H1 (cell line): ENCODE results near the gene NDEL1. TPM values are rescaled to one million over a fixed set of nuclear protein-coding genes. Genes with fewer than 3 reads are reported as not detected.
A peak's percentile ranks its signal among the peaks of the same experiment; 100 is the strongest.

ENCODE experiments used
- CTCF ChIA-PET: fragments of 300-600 bp; sonication (Branson Sonifier 250); formaldehyde crosslinking; loops from one replicate; lab custom pipeline; 2021; ENCODE audit not compliant: partially characterized antibody; lab: Charles Lee
- POLR2A ChIA-PET: fragments of 300-600 bp; sonication (Branson Sonifier 250); formaldehyde crosslinking; loops from one replicate; lab custom pipeline; 2021; ENCODE audit warnings: inconsistent platforms; ENCODE audit not compliant: partially characterized antibody; lab: Charles Lee
- DNase-seq, 2 experiments: peaks; one replicate each; pipeline versions ENCODE4 v3.0.0 to v3.0.0-alpha.2; 2010 to 2022; ENCODE audit warnings: low spot score in 2 of 2, low read depth in 1 of 2, mixed read lengths in 1 of 2
- FAIRE-seq: peaks from 2 replicates; lab custom pipeline; 2011; peaks lifted over from hg19 to GRCh38; lab: Jason Lieb, UNC
- H2AFZ ChIP-seq: 2 replicates; pipeline ENCODE4 v1.8.1; 2012; ENCODE audit warnings: low read length, inconsistent platforms
- H2AK5ac ChIP-seq: 2 replicates; pipeline ENCODE4 v1.6.1; 2013; ENCODE audit warnings: low read depth, low read length
- H2BK120ac ChIP-seq: replicated peaks from 2 replicates; pipeline ENCODE3; 2013; ENCODE audit warnings: low read depth, low read length, inconsistent platforms
- H2BK12ac ChIP-seq: 2 replicates; pipeline ENCODE4 v1.6.1; 2013; ENCODE audit warnings: low read depth, low read length
- H2BK15ac ChIP-seq: 2 replicates; pipeline ENCODE4 v1.6.1; 2013; ENCODE audit warnings: low read length
- H2BK20ac ChIP-seq: 2 replicates; pipeline ENCODE4 v1.6.1; 2013; ENCODE audit warnings: low read length
- H2BK5ac ChIP-seq: 2 replicates; pipeline ENCODE4 v1.6.1; 2013; ENCODE audit warnings: low read depth, low read length
- H3K14ac ChIP-seq: 2 replicates; pipeline ENCODE4 v1.6.1; 2013; ENCODE audit warnings: inconsistent platforms; ENCODE audit not compliant: insufficient read length
- H3K18ac ChIP-seq: 2 replicates; pipeline ENCODE4 v1.6.1; 2013; ENCODE audit warnings: low read length; ENCODE audit errors: extremely low read depth
- H3K23ac ChIP-seq: 2 replicates; pipeline ENCODE4 v1.6.1; 2013; ENCODE audit warnings: inconsistent platforms; ENCODE audit not compliant: insufficient read length
- H3K23me2 ChIP-seq: 2 replicates; pipeline ENCODE4 v1.6.1; 2013; ENCODE audit warnings: low read depth, low read length
- H3K27ac ChIP-seq: 2 replicates; pipeline ENCODE4 v1.6.1; 2011; ENCODE audit warnings: low read depth, low read length, inconsistent platforms
- H3K27me3 ChIP-seq, 4 experiments: replicated peaks in 1 of 4; 1 replicate in 1 of 4; 2 replicates in 3 of 4; pipeline versions ENCODE4 v1.6.1 to v1.8.1; 2011 to 2013; ENCODE audit warnings: low read length in 3 of 4, mild to moderate bottlenecking in 3 of 4, inconsistent platforms in 2 of 4, mixed read lengths in 2 of 4, moderate library complexity in 1 of 4; ENCODE audit not compliant: control insufficient read depth in 3 of 4, insufficient read depth in 3 of 4; ENCODE audit errors: extremely low read depth in 1 of 4
- H3K36me3 ChIP-seq, 4 experiments: 2 replicates each; pipeline versions ENCODE4 v1.6.1 to v1.8.1; 2011 to 2013; ENCODE audit warnings: mild to moderate bottlenecking in 4 of 4, low read length in 3 of 4, moderate library complexity in 2 of 4, control low read depth in 1 of 4, inconsistent platforms in 1 of 4; ENCODE audit not compliant: insufficient read depth in 4 of 4, control insufficient read depth in 2 of 4
- H3K4ac ChIP-seq: replicated peaks from 2 replicates; pipeline ENCODE3; 2013; ENCODE audit warnings: low read length, low read depth, mixed read lengths, inconsistent platforms; ENCODE audit not compliant: insufficient read length
- H3K4me1 ChIP-seq, 4 experiments: replicated peaks in 1 of 4; 1 replicate in 1 of 4; 2 replicates in 3 of 4; pipeline versions ENCODE4 v1.6.1 to v1.8.1; 2011 to 2013; ENCODE audit warnings: low read length in 3 of 4, inconsistent platforms in 2 of 4, mixed read lengths in 1 of 4; ENCODE audit not compliant: insufficient read depth in 4 of 4, control insufficient read depth in 3 of 4
- H3K4me2 ChIP-seq, 2 experiments: 2 replicates each; pipeline versions ENCODE4 v1.6.1 to v1.8.1; 2011 to 2013; ENCODE audit warnings: low read depth in 2 of 2, low read length in 2 of 2, control low read depth in 1 of 2, inconsistent platforms in 1 of 2, mild to moderate bottlenecking in 1 of 2; ENCODE audit not compliant: insufficient read depth in 1 of 2
- H3K4me3 ChIP-seq, 4 experiments: fragments of 200-600, 300-600 bp in 1 of 4; sonication (generic), shearing (Covaris generic), sonication (Bioruptor Twin) in 1 of 4; 2 replicates each; pipeline versions ENCODE4 v1.5.1 to v1.8.1; 2011 to 2016; ENCODE audit warnings: low read length in 4 of 4, low read depth in 3 of 4, control low read depth in 2 of 4, inconsistent platforms in 2 of 4, mild to moderate bottlenecking in 2 of 4, mixed read lengths in 1 of 4, moderate library complexity in 1 of 4; ENCODE audit not compliant: insufficient read depth in 2 of 4; ENCODE audit errors: extremely low read depth in 1 of 4
- H3K56ac ChIP-seq: replicated peaks from 2 replicates; pipeline ENCODE3; 2013; ENCODE audit warnings: low read depth, mild to moderate bottlenecking, mixed read lengths, low read length, inconsistent platforms; ENCODE audit not compliant: insufficient read length
- H3K79me1 ChIP-seq: 2 replicates; pipeline ENCODE4 v1.6.1; 2013; ENCODE audit warnings: low read depth, low read length, control low read depth
- H3K79me2 ChIP-seq, 2 experiments: 2 replicates each; pipeline versions ENCODE4 v1.6.1 to v1.8.1; 2012 to 2013; ENCODE audit warnings: low read length in 2 of 2, mild to moderate bottlenecking in 2 of 2, inconsistent platforms in 1 of 2; ENCODE audit not compliant: insufficient read depth in 2 of 2, control insufficient read depth in 1 of 2
- H3K9ac ChIP-seq, 4 experiments: replicated peaks in 1 of 4; 1 replicate in 1 of 4; 2 replicates in 3 of 4; pipeline versions ENCODE4 v1.6.1 to v1.8.1; 2011 to 2013; ENCODE audit warnings: low read depth in 3 of 4, low read length in 3 of 4, control low read depth in 2 of 4, mild to moderate bottlenecking in 2 of 4, moderate library complexity in 2 of 4, inconsistent platforms in 1 of 4; ENCODE audit errors: extremely low read depth in 1 of 4
- H3K9me3 ChIP-seq, 2 experiments: 2 replicates each; pipeline versions ENCODE4 v1.6.1 to v1.8.1; 2012 to 2013; ENCODE audit warnings: mild to moderate bottlenecking in 2 of 2, moderate library complexity in 2 of 2, control low read depth in 1 of 2, inconsistent platforms in 1 of 2, low read depth in 1 of 2, low read length in 1 of 2, mixed read lengths in 1 of 2; ENCODE audit not compliant: insufficient read depth in 2 of 2
- H4K20me1 ChIP-seq, 2 experiments: replicated peaks in 1 of 2; 2 replicates each; pipeline versions ENCODE3 to v1.8.1; 2011 to 2013; ENCODE audit warnings: inconsistent platforms in 2 of 2, low read length in 2 of 2, mild to moderate bottlenecking in 1 of 2; ENCODE audit not compliant: insufficient read depth in 2 of 2, control insufficient read depth in 1 of 2
- H4K5ac ChIP-seq: 2 replicates; pipeline ENCODE4 v1.6.1; 2013; ENCODE audit warnings: low read length, low read depth, mixed read lengths, inconsistent platforms; ENCODE audit not compliant: insufficient read length
- H4K8ac ChIP-seq: 2 replicates; pipeline ENCODE4 v1.8.0; 2013; ENCODE audit warnings: mild to moderate bottlenecking, moderate library complexity, low read length, inconsistent platforms; ENCODE audit not compliant: insufficient read depth; ENCODE audit errors: extremely low read depth
- H4K91ac ChIP-seq: replicated peaks from 2 replicates; pipeline ENCODE3; 2013; ENCODE audit warnings: low read length, mixed read lengths, inconsistent platforms; ENCODE audit not compliant: insufficient read length
- ATF3 ChIP-seq: IDR thresholded peaks from 2 replicates; pipeline ENCODE4 v1.6.1; 2011; ENCODE audit warnings: low read depth, mild to moderate bottlenecking, low read length; ENCODE audit not compliant: insufficient read depth
- CBX8 ChIP-seq: fragments of 300-800, 300-1000 bp; sonication (generic); IDR thresholded peaks from 2 replicates; pipeline ENCODE4 v1.7.1; 2016; ENCODE audit warnings: low read depth, low read length, borderline replicate concordance
- CTBP2 ChIP-seq: IDR thresholded peaks from 2 replicates; pipeline ENCODE4 v1.7.0; 2011; ENCODE audit warnings: borderline replicate concordance, mild to moderate bottlenecking, moderate library complexity, mixed read lengths, low read length; ENCODE audit not compliant: insufficient read depth, insufficient read length
- EP300 ChIP-seq, 2 experiments: IDR thresholded peaks; 1 replicate in 1 of 2; 2 replicates in 1 of 2; pipeline ENCODE4 v1.6.1; 2011 to 2012; ENCODE audit warnings: low read depth in 2 of 2, low read length in 2 of 2, mild to moderate bottlenecking in 2 of 2, borderline replicate concordance in 1 of 2, inconsistent platforms in 1 of 2, moderate library complexity in 1 of 2
- GABPA ChIP-seq: IDR thresholded peaks from 2 replicates; pipeline ENCODE4 v1.6.1; 2011; ENCODE audit warnings: mild to moderate bottlenecking, low read length, moderate library complexity, borderline replicate concordance; ENCODE audit not compliant: insufficient read depth
- JUN ChIP-seq: IDR thresholded peaks from 2 replicates; pipeline ENCODE4 v1.6.1; 2011; ENCODE audit warnings: low read depth, mild to moderate bottlenecking, improper control_type of control experiment, low read length
- KDM5A ChIP-seq: fragments of 200-600 bp; IDR thresholded peaks from 2 replicates; pipeline ENCODE4 v1.7.1; 2012; ENCODE audit warnings: mild to moderate bottlenecking, low read length, inconsistent platforms, mixed read lengths
- POLR2A ChIP-seq, 2 experiments: IDR thresholded peaks; 1 replicate in 1 of 2; 2 replicates in 1 of 2; pipeline ENCODE4 v1.6.1; 2011; ENCODE audit warnings: low read depth in 2 of 2, low read length in 2 of 2, mild to moderate bottlenecking in 2 of 2; ENCODE audit errors: control extremely low read depth in 1 of 2
- POU5F1 ChIP-seq: IDR thresholded peaks from 2 replicates; pipeline ENCODE4 v1.6.1; 2011; ENCODE audit warnings: low read depth, mild to moderate bottlenecking, low read length, moderate library complexity
- SIN3A ChIP-seq, 2 experiments: IDR thresholded peaks in 1 of 2; conservative IDR thresholded peaks in 1 of 2; 2 replicates each; pipeline ENCODE4 v1.6.1; 2011 to 2012; ENCODE audit warnings: low read length in 2 of 2, improper control_type of control experiment in 1 of 2, low read depth in 1 of 2, mild to moderate bottlenecking in 1 of 2
- SP1 ChIP-seq: IDR thresholded peaks from 2 replicates; pipeline ENCODE4 v1.6.1; 2011; ENCODE audit warnings: low read depth, low read length
- SRF ChIP-seq: IDR thresholded peaks from 2 replicates; pipeline ENCODE4 v1.6.1; 2011; ENCODE audit warnings: mild to moderate bottlenecking, low read depth, low read length, moderate library complexity
- TEAD4 ChIP-seq: IDR thresholded peaks from 2 replicates; pipeline ENCODE4 v1.6.1; 2012; ENCODE audit warnings: low read depth, low read length, inconsistent platforms, mixed read lengths
- WGBS, 2 experiments: shearing (Covaris generic) in 1 of 2; methylation state at CpG; one replicate each; pipeline versions ENCODE4 v1.1.6 to v1.1.7; 2013 to 2015; ENCODE audit warnings: low lambda C conversion rate in 2 of 2, mixed read lengths in 2 of 2, inconsistent platforms in 1 of 2, low coverage in 1 of 2, missing lambda C conversion rate in 1 of 2; ENCODE audit not compliant: insufficient replicate concordance in 2 of 2, insufficient coverage in 1 of 2, insufficient read length in 1 of 2; ENCODE audit errors: extremely low coverage in 1 of 2, missing lambda C conversion rate in 1 of 2; 5-methylcytosine and 5-hydroxymethylcytosine counted together
- polyA plus RNA-seq, 7 experiments: library from polyadenylated mRNA; depleted of rRNA in 3 of 7; stranded (reverse) in 5 of 7; unstranded in 2 of 7; fragments of >200 nt in 5 of 7; fragments of 200-250 nt in 2 of 7; gene quantifications; 1 replicate in 5 of 7; 2 replicates in 1 of 7; 4 replicates in 1 of 7; pipeline versions ENCODE4 v1.2.1 to v1.2.3, GENCODE V29; 2011 to 2013; ENCODE audit warnings: missing spikeins in 2 of 7, mixed read lengths in 2 of 7
- total RNA-seq: library from RNA; stranded (reverse); fragmentation: NEBNext Ultra II Directional; extraction: Animal tissue kit (Norgen Biotek cat#: 25700); gene quantifications from 2 replicates; pipeline ENCODE4 v1.2.1, GENCODE V29; 2021

The NDEL1 gene
- total and polyA plus RNA-seq, 2 of the 8 experiments (the other 6 are each of a cell fraction or from before 2014, with no cell fraction given), result 31.1 to 32.9 TPM

- Histone ChIP-seq H2BK120ac (no peak overlapping the region), H3K4me1 (peaks cover 0 to 6% (median 0%) of the 10 kb centered on the region in 4 experiments; a peak in 1 of 7 replicates), H2BK12ac (no peak overlapping the region), H3K79me1 (peaks cover 12% of the 10 kb centered on the region), H4K8ac (peak overlapping the region; percentile 59; the same call in 1 of the 2 replicates), H3K4me2 (no peak overlapping the region), H3K23ac (no peak overlapping the region), H3K23me2 (no peaks in the 10 kb centered on the region), H2AK5ac (no peak overlapping the region), H2AFZ (no peak overlapping the region), H4K91ac (no peak overlapping the region), H3K14ac (no peak overlapping the region), H3K18ac (no peak overlapping the region), H4K20me1 (peaks cover 2 to 6% of the 10 kb centered on the region in 2 experiments), H3K4me3 (no peak overlapping the region), H2BK15ac (no peak overlapping the region), H3K27me3 (no peaks in the 10 kb centered on the region), H3K79me2 (no peaks in the 10 kb centered on the region; a peak in 1 of 4 replicates), H3K27ac (no peak overlapping the region), H4K5ac (no peak overlapping the region), H3K9me3 (no peaks in the 10 kb centered on the region), H2BK5ac (no peak overlapping the region), H3K9ac (no peak overlapping the region), H3K36me3 (peaks cover 2 to 20% (median 8%) of the 10 kb centered on the region in 4 experiments; a peak in 6 of 8 replicates), H3K56ac (no peak overlapping the region), H3K4ac (no peak overlapping the region), H2BK20ac (no peak overlapping the region)
- no peak for DNase-seq
- ChIA-PET CTCF (interaction anchor here (1.5 kb wide), 1 partner anchor 10 kb away, joined by 3 read pairs; no protein-coding TSS in a partner anchor), POLR2A (interaction anchor here (1.5 kb wide), 1 partner anchor 85 kb away, joined by 4 read pairs; no protein-coding TSS in a partner anchor)
- 95% methylated on average over 17 of the region's 21 CpGs; no CpG with 5 or more reads in 1 of the 2 experiments for WGBS, 2 experiments
- no peak for FAIRE-seq
- TF ChIP-seq CTBP2 (no peak), CBX8 (no peak), SIN3A (conservative IDR thresholded peaks at IDR 0.05 in 1 of 2, IDR thresholded peaks at IDR 0.05 in 1 of 2; ENCODE audit: low read depth in 1 of 2, low read length in 2 of 2) (no peak), POU5F1 (no peak), POLR2A (IDR thresholded peaks at IDR 0.05; ENCODE audit: control extremely low read depth in 1 of 2, low read depth in 2 of 2, low read length in 2 of 2) (no peak), TEAD4 (no peak), EP300 (IDR thresholded peaks at IDR 0.05; ENCODE audit: borderline replicate concordance in 1 of 2, low read depth in 2 of 2, low read length in 2 of 2) (no peak), GABPA (no peak), ATF3 (no peak), SRF (no peak), SP1 (no peak), KDM5A (no peak), JUN (no peak)
Measured at GRCh38 chr17:8466873-8467272, 31.2 kb downstream of the NDEL1 start.
